BE2C (cell line): ENCODE data around the gene PRELID1.

Source experiments
- DNase-seq: peaks from one replicate; pipeline ENCODE4 v3.0.0-alpha.2; 2020
- H3K27me3 ChIP-seq: fragments of 250-450 bp; sonication (Bioruptor Pico); 2 replicates; pipeline ENCODE4 v1.5.1; 2020; ENCODE audit warnings: mild to moderate bottlenecking
- H3K36me3 ChIP-seq: fragments of 250-450 bp; sonication (Bioruptor Pico); 2 replicates; pipeline ENCODE4 v1.5.1; 2020; ENCODE audit warnings: mild to moderate bottlenecking
- H3K4me1 ChIP-seq: fragments of 250-450 bp; sonication (Bioruptor Pico); 2 replicates; pipeline ENCODE4 v1.5.1; 2020
- H3K4me3 ChIP-seq: 2 replicates; pipeline ENCODE4 v1.5.1; 2011; ENCODE audit warnings: low read depth, low read length
- H3K9me3 ChIP-seq: fragments of 250-450 bp; sonication (Bioruptor Pico); 2 replicates; pipeline ENCODE4 v1.5.1; 2020
- TF ChIP-seq, protein P1 (sequence below): IDR thresholded peaks from 2 replicates; pipeline ENCODE4 v1.5.1; 2012; ENCODE audit warnings: mild to moderate bottlenecking, low read depth, low read length

Gene PRELID1

DNA sequence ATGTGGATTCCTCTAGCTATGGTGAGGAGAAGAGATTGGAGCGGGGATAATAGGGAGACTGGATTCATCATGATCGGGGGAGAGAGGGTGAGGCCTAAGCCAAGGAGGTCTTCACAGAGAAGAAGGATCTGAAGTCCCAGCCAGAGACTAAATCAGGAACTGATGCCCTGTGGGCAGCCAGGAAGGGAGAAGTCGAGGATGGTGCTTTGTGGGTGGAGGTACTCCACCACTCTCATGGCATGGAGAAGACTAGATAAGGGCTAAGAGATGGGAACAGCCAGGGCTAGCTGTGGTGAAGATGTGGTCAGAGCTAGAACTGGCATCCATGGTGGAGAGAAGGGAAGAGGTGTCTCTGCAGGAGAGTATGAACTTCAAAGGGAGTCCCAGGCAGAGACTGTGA, 51.1 kb downstream of the PRELID1 start:
- H3K36me3 ChIP-seq, result peaks cover 5% of the 10 kb centered on the region; the same call in 1 of the 2 replicates
- TF ChIP-seq, protein P1, sequence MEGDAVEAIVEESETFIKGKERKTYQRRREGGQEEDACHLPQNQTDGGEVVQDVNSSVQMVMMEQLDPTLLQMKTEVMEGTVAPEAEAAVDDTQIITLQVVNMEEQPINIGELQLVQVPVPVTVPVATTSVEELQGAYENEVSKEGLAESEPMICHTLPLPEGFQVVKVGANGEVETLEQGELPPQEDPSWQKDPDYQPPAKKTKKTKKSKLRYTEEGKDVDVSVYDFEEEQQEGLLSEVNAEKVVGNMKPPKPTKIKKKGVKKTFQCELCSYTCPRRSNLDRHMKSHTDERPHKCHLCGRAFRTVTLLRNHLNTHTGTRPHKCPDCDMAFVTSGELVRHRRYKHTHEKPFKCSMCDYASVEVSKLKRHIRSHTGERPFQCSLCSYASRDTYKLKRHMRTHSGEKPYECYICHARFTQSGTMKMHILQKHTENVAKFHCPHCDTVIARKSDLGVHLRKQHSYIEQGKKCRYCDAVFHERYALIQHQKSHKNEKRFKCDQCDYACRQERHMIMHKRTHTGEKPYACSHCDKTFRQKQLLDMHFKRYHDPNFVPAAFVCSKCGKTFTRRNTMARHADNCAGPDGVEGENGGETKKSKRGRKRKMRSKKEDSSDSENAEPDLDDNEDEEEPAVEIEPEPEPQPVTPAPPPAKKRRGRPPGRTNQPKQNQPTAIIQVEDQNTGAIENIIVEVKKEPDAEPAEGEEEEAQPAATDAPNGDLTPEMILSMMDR, result no peak
- DNase-seq, result no peak
- H3K27me3 ChIP-seq, result no peaks in the 10 kb centered on the region
- H3K4me1 ChIP-seq, result peaks cover 2% of the 10 kb centered on the region; the same call in 1 of the 2 replicates
- no peak overlapping the region for H3K4me3 ChIP-seq
- H3K9me3 ChIP-seq, result no peaks in the 10 kb centered on the region; the same call in 1 of the 2 replicates

DNA sequence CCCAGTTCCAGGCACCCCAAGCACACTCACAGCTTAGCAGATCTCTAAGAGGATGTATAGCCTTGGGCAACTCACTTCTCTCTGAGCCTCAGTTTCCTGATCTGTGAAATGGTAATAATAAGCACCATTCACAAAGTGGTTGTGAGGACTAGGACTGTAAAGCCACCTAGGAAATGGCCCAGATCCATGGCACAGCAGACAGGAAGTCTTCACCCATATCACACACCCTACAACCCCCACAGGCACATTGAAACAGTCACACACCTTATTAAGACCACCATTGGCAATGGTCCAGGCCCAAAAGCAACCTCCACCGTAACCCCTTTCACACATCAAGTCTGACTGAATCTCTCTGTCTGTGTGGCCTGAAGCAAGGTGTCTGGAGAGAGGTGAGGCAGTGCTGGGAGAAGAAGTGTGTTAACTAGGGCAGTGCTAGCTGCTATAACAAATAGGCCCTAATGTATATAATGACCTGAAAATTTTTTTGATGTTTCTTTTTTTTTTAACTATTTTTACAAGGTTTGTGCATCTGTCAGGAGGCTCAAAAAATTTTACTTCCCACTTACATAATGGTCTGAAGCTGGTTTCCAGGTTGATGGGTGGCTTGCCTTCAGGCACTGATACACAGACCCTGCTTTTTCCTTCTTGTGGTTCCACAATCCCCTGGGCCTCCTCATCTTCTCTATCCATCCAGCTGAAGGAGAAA, 51.7 kb downstream of the PRELID1 start:
- H3K9me3 ChIP-seq, result no peaks in the 10 kb centered on the region; the same call in 1 of the 2 replicates
- no peaks in the 10 kb centered on the region for H3K36me3 ChIP-seq
- no peak overlapping the region for H3K4me3 ChIP-seq
- H3K4me1 ChIP-seq, result peaks cover 2% of the 10 kb centered on the region; the same call in 1 of the 2 replicates
- H3K27me3 ChIP-seq, result no peaks in the 10 kb centered on the region
- DNase-seq, result no peak
- TF ChIP-seq, protein P1, result no peak

DNA sequence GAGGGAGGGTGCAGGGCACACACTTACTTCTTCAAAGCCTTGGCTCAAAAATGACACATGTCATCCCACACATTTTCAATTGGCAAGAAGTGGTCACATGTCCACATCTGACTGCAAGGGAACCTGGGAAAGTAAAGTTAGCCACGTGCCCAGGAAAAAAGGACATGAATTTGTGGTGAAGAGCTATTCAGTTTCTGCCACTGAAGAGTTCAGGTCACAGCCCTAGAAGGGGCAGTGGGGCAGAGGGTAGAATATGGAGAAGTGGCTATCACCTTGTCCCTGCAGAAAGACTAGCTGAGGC, 52.2 kb downstream of the PRELID1 start:
- no peaks in the 10 kb centered on the region for H3K27me3 ChIP-seq
- no peak overlapping the region for H3K4me3 ChIP-seq
- H3K9me3 ChIP-seq, result no peaks in the 10 kb centered on the region; the same call in 1 of the 2 replicates
- no peak for DNase-seq
- H3K36me3 ChIP-seq, result no peaks in the 10 kb centered on the region
- H3K4me1 ChIP-seq, result peaks cover 2% of the 10 kb centered on the region; the same call in 1 of the 2 replicates
- TF ChIP-seq, protein P1, result no peak
